HG02759 (cell line): ENCODE data around the gene NAALADL2.

Source experiments
- ATAC-seq: cut with Tn5 transposase; IDR thresholded peaks from one replicate; pipeline ENCODE4 v1.9.1; 2021; ENCODE audit warnings: mild to moderate bottlenecking, moderate library complexity; ENCODE audit not compliant: unreplicated experiment

The NAALADL2 gene

DNA sequence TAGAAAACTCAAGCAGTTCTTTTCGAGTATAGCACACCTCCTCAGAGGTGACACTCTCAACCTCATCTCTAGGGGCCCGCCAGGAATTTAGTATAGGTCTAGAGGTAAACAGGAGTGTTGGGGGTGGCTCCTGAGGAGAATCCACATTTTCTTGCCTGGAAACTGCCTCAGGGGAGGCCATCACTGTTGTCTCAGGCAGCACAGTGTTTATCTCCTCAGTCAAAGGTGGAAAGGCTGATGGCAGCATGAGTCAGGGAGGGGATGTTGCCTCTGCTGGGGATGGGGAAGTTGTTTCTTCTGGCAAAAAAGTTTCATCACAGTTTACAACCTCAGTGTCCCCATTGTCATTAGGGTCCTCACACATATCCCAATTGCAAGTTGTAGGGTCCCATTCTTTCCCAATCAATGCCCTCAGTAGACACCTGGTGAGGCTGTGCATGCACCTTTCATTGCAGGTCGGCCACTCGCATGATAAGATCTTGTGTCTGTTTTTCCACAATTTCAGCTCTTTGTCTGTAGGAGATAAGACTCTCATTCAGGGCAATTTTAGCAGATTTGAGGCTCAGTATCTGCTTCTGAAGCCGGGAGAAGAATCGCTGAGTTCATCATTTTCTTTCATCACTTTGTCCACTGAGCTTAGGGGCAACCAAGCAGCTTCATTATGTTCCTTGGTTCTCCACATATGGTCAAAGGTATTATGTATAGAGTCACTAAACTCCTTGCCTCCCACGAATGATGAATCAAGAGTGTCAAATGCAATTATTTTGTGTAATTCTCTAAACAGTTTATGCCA lies 25.8 kb downstream of the NAALADL2 start:
- ATAC-seq, result no peak

DNA sequence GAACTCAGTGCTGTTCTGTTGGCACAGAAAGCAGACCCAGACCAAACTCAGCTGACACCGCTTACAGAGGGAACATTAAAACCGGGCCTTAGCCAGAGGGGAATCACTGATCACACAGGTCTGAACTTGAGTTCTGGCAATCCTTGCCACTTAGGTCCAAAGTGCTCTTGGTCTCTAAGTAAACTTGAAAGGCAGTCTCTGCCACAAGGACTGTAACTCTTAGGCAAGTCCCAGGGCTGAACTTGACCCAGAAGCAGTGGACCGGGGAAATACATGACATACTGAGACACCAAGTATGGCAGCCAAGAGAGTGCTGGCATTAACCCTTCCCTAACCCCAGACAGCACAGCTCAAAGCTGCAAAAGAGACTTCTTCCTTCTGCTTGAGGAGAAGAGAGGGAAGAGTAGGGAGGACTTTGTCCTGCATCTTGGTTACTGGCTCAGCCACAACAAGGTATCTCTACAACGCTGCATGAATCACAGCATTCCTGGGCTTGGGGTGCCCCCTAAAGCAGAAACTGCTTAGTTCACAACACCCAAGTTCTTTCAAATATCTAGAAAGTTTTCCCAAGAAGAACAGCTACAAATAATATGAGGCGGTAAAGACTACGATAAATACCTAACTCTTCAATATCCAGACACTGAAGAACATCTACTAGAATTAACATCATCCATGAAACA lies 32.5 kb downstream of the NAALADL2 start:
- no peak for ATAC-seq

DNA sequence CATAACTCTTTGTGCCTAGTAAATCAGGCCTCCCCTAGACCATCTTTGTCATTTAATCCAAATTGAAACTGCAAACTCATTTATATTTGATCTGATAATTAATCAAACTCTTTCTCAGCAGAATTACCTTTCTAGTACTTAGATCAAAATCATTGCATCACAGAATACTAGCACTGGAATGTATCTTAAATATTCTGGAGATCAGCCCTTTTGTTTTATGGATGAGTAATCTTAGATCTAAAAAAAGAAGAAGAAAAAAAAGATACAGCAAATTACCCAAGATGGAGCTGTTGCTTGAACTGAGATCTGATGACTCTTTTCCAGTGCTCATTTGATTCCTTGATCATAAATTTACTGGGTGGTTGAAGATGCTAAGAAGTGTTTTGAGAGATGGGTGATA lies 47.9 kb downstream of the NAALADL2 start:
- ATAC-seq, result no peak

DNA sequence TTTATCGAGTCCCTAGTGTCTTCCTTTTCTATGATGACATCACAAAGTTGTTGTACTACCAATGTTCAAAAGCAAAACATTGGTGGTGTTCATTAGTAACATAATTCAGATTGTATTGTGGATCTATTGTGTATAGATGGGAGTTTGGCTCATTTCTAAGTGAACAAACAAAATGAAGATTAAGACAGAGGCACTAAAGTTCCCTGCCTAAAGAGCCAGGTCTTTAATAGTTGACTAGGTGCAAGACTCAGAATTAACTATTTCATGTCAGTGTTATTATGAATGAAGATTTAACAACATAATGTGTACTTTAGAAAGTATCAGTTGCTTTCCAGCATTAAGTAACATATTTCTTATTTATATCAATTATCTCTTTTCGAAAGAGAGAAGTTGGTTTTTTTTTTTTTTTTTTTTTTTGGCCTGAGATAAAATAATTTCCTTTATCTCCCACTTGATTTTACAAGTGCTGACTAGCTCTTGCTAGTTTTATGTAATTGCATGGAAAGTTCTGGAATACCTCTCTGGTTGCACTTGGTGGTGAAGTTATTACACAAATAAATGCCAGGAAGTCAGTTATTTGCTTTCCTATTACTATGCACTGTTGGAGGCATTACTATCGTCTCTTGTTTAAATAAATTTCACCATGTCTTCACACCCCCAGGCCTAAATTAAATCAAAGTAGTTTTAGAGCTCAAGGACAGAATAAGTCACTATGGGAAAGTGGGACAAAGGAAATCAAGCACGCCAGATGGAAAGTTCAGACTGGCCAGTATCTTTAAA lies 48.7 kb downstream of the NAALADL2 start:
- ATAC-seq, result no peak

DNA sequence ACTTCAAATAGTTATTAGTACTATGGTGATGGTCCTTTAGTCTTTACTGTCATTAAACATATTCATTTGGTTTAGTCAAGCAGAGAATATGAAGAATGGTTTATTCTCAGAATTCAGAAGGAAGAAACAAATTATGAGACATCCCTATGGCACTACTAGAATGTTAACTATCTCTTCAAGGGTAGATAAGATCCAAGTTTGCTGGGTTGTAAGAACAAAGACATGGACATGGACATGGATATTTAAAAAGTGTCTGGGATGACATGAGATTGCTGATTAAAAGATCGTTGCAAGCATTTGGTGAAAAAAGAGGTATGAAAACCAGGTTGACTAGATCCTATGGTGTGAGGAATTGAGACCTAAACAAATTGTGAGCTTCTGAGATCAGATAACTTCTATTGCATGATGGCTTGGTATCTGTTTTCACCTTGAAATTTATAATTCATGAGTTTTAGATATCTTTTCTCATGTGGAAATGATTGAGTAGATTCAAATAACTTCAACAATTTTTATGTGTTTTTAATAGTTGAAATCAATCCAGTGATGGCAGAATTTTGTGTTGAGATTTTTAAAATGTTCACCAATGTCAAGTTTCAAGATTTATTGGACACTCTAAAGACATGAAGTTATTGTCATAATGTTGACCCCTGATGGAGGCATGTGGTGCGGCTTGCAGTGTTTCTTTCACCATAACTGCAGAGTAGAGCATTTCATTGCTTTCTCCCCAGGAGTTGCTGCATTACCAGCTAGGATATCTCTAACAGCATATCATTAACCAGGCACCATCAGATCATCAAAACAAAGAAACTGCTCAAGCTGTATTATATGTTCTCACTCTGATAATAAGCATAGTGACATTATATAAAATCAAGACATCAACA lies 72.6 kb downstream of the NAALADL2 start:
- ATAC-seq, result no peak

DNA sequence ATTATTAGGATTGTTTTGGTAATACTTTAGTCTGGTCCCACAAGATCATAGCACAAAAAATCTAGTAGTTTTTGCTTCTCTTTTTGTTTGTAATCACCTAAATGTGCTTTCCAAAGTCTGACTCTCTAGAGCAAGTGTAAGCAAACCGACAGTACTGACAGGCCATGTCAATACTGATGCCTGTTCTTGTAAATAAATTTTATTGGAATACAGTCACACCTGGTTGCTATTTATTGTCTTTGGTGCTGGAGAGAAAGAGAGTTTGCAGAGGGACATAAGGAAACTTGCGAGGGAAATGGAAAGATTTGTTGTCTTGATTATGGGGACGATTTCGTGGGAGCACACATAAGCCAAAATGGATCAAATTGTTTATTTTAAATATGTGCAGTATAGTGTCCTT lies 77.5 kb downstream of the NAALADL2 start:
- no peak for ATAC-seq

DNA sequence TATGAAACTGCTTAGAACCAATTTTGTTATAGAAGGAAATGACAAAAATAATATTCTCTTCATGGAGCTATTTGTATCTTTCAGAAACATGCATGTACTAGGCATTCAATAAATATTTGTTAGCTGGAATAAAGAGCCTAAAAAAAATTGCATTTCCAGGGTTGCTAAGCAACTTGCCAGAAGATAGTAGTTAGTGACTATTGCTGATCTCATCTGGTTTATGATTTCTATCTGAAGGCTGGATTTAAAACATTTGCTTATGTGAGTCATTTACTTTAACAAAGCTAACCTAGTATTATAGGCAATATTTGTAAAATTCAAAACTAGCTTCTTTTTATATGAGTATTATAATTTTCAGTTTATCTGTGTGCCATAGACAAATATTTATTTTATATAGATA lies 78.3 kb downstream of the NAALADL2 start:
- ATAC-seq, result no peak

DNA sequence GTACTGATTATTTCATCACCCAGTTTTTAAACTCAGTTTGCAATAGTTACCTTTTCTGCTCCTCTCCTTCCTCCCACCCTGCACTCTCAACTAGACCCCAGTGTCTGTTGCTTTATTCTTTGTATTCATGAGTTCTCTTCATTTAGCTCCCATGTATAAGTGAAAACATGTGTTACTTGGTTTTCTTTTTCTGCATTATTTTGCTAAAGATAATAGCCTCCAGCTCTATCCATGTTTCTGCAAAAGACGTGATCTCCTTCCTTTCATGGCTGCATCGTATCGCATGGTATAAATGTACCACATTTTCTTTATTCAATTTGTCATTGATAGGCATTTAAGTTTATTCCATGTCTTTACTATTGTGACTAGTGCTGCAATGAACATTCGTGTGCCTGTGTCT lies 79.0 kb downstream of the NAALADL2 start:
- ATAC-seq, result no peak

DNA sequence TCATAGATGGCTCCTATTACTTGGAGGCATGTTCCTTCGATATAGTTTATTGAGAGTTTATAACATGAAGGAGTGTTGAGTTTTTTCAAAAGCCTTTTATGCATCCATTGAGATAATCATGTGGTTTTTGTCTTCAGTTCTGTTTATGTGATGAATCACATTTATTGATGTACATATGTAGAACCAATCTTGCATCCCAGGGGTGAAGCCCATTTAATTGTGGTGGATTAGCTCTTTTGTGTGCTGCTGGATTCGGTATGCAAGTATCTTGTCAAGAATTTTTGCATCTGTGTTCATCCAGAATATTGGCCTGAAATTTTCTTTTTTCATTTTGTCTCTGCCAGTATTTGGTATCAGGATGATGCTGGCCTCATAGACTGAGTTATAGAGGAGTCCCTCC lies 81.0 kb downstream of the NAALADL2 start:
- ATAC-seq, result no peak

DNA sequence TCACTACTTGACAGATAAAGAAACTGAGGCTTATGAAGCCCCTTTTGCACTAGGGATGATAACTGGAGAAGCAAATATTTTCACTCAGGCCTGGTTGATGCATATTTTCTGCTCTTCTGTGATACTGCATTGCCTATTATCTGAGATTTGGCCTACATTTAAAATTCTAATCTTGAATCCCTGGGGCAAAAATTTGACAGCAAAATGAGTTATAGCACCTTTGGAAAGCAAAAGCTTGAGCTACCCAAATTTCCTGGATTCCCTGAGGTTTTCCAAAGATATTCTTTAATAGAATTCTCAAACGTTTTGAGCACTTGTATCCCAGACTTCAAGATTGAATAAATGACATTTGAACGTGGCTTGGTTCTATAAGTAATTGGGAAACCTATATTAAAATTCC lies 86.1 kb downstream of the NAALADL2 start:
- ATAC-seq, result no peak

DNA sequence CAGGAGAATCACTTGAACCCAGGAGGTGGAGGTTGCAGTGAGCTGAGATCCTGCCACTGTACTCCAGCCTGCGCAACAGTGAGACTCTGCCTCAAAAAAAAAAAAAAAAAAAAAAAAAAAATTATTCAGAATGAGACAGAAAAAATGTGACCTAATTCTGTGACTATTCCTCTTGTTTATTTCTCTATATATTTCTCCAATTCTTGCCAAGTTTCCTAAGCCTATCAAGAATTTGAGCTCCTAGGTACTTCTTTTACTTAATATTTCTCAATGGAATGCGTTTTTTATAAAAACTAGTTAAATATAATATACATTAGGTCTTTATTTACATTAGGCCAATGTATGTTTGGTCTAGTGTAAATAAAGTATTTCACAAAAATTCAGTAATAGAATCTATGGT lies 86.8 kb downstream of the NAALADL2 start:
- no peak for ATAC-seq

DNA sequence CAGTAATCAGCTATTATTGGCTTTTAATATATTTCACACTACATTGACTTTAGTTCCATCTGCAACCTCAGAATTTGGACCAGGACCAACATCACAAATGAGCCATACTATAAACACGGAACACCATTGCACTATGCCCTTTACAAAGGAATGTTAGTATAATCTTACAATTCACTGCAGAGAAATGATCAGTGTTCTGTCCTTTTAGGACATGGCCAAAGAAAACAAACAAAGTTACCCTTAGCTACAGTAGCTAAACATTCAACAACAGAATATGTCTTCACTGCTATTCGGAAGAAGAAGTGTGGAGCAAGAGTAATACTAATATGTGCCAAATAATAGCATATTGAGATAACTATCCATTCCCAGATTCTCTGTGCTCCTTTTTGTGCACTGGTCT lies 90.4 kb downstream of the NAALADL2 start:
- no peak for ATAC-seq

DNA sequence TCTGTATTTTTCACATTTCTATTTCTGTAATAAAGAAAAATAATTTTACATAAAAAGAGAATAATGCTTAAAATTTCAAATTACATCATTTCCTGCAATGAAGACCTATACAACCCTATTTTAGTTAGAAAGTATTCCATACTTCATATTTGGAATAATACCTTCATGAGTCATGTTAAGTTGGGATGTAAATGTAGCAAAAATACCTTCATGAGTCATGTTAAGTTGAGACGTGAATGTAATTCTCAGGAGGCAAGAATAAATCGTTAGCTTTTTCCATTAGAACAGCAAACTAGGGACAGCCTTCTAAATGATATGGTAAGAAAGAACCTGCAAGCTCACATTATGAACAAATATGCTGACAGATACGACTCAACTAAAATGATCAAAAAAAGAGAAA lies 91.9 kb downstream of the NAALADL2 start:
- no peak for ATAC-seq

DNA sequence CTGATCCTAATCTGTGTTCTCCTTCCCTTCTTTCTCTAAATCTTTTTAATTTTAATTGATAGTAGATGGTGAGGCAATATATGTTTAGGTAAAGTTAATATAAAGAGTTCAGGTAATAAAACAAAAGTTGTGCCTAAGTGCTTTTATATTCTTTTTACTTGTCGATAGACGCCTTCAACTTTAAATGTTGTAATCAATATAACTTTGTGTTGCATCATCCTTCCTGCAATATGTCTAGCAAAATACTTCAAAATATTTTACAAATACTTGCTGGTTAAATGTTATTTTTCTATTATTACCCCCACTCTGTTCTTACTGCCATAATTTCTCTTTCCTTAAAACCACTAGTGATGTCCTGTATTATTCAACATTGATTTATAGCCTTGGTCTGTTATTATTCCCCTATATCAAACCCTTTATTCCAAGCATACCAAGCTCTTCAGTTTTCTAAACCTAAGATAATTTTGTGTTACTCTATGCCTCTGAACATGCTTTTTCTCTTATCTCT lies 92.4 kb downstream of the NAALADL2 start:
- ATAC-seq, result no peak

DNA sequence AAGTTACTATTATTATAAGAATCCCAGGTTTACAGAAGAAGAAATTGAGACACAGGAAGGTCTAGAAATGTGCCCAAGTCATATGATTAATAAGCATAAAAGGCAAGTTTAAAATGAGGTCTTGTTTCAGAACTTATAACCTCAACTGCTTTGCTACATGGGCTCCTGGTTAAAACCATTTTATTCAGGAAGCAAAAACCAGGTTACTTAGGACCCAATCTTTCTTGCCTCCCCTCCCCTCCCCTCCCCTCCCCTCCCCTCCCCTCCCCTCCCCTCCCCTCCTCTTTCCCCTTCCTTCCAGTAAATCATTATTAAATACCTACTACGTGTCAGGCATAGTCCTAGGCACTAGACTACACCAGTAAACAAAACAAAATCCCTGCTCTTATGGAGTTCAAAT lies 93.9 kb downstream of the NAALADL2 start:
- ATAC-seq, result no peak

DNA sequence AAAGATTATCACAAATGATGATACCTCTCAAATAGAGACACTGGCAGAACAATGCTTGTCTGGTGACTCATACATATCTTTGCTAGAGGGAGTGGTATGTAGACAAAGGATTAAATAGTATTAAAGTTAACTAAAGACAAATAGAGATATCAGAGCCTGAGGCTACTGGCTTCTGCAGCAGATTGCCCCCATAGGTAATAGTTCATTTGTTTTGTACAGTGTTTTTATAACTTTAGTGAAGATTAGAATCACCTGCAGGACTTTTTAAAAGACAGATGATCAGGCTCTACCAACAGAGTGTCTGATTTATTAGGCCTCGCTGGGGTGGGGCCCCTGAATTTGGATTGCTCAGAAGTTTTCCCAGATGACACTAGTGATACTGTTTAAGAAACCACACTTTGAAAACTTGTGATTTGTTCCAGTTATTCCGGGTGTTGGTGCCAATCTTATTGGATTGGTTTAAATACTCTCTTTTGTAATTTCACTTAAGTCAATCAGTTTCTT lies 96.4 kb downstream of the NAALADL2 start:
- ATAC-seq, result no peak

DNA sequence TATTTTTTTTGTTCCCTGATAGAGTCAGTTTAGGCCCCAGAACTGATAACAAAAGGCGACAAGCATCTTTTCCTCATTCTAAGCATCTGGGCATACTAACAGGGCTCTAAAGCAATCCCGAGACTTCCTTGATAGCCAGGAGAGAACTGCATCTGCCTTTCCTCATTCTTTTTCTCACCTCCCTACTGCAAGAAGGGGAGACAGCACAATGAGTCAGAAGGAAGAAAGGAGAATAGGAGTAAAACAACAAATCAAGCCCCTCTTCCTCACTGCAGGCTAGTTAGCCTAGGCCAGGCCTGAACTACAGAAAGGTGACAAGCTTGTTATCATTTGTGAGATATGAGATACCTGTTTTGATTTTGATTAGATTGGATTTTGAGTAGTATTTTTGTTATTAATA lies 97.9 kb downstream of the NAALADL2 start:
- ATAC-seq, result no peak

DNA sequence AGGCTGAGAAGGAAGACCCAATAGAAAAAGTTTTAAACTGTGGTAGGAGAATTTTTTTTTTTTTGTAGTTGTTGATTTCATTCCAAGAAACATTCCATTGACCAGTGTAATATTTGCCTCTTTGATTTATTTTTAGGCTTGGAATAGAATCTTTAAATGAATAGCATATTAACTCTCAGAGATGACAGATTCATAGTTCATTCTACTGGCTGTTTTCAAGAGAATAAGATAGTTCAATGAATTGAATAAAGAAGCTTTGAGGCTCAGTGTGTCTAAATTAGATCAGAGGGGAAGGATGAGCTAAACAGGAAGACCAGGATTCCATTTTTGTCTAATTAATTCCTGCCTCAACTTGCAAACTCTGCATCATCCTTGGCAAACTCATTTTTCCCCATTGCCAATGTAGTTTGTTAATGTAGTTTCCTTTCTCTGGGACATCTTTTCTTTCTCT lies 98.4 kb downstream of the NAALADL2 start:
- ATAC-seq, result no peak

DNA sequence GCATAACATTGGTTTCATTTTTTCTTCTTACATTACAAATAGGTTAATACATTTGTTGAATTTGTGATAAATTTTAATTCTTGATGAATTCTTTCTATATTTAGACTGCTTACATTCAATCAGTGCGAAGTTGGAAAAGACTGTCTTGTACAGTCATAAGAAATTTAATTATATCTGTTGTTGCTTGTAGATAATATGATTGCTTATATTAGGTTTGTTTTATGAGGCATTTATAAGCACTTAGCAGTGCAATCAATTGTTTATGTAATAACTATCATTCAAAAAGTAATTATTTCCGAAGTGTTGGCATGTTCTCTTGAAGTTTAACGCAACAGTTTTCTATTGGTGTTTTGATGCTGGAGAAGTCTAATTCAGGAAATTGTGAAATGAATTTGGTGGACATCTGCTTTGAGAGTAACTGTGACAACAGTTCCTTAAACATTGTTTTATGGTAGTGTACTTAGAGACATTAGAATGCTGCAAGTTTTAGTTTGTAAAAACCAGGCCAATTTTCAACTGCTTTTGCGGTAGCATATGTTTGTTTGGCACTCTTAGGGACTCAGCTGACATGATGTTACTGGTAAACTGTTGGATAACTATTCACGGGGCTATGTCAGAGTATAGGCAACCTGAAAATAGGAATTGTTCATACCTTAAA lies 99.7 kb downstream of the NAALADL2 start:
- no peak for ATAC-seq

DNA sequence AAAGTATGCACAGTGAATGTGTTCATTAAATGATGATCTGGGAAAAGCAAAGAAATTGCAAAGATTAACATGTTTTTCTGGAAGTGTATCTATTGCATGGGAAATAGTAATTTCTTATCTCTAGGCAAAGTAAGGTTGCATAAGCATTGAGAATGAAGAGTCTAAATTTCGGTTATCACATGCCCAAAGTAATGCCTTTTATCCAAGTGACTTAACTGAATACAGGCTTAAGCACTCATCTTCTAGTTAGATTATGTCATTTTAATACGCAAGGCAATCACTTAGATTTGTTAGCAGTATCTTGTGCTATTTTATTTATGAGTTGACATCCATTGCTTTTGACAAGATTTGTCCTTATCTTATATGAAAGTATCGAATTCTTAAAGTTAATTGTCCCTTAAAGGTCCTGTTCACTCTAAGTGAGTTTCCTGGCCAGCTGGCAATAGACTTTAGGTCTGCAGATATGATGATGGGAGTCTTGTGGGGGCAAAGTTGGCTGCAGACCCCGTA lies 100.5 kb downstream of the NAALADL2 start:
- ATAC-seq, result no peak
